A673 (cell line): ENCODE data around the gene GABPA. TPM values are rescaled to one million over a fixed set of nuclear protein-coding genes. Genes with fewer than 3 reads are reported as not detected.
"Not testable (repeated sequence)": the region's sequence is repeated elsewhere in the genome, so short reads cannot be mapped to it uniquely, and the experiment has no call there.

Source experiments
- BruUV-seq: library from RNA; stranded (reverse); fragments of 400-500 nt; replicated peaks from 2 replicates; lab custom pipeline; 2021; lab: Mats Ljungman, UMichigan
- CTCF ChIA-PET: fragments of 300-600 bp; sonication (Branson Sonifier 250); formaldehyde crosslinking; loops from one replicate; lab custom pipeline; 2022; ENCODE audit warnings: antibody characterized with exemption; lab: Charles Lee
- POLR2A ChIA-PET: fragments of 300-600 bp; sonication (Branson Sonifier 250); formaldehyde crosslinking; loops from one replicate; lab custom pipeline; 2022; ENCODE audit warnings: antibody characterized with exemption; ENCODE audit not compliant: low non-redundant PET; lab: Charles Lee
- DNase-seq: peaks from one replicate; pipeline ENCODE4 v3.0.0-alpha.2; 2015; ENCODE audit warnings: low spot score
- H3K27ac ChIP-seq: fragments of 200-600 bp; sonication (generic); 2 replicates; pipeline ENCODE4 v1.5.1; 2016; ENCODE audit warnings: mixed run types, low read depth, mild to moderate bottlenecking, mixed read lengths, antibody characterized with exemption, low read length; ENCODE audit not compliant: poor library complexity, severe bottlenecking
- H3K27me3 ChIP-seq: fragments of 200-600 bp; sonication (generic); replicated peaks from 2 replicates; pipeline ENCODE4 v1.6.1; 2017; ENCODE audit warnings: mixed run types, low read depth, mild to moderate bottlenecking, mixed read lengths, antibody characterized with exemption, low read length; ENCODE audit not compliant: insufficient read depth, poor library complexity
- H3K36me3 ChIP-seq: fragments of 200-600 bp; sonication (generic); 2 replicates; pipeline ENCODE4 v1.6.1; 2016; ENCODE audit warnings: mixed run types, mild to moderate bottlenecking, mixed read lengths, antibody characterized with exemption, low read length; ENCODE audit not compliant: insufficient read depth, poor library complexity, severe bottlenecking
- H3K4me1 ChIP-seq: fragments of 200-600 bp; sonication (generic); 2 replicates; pipeline ENCODE4 v1.6.1; 2017; ENCODE audit warnings: mixed run types, mild to moderate bottlenecking, mixed read lengths, antibody characterized with exemption, low read length; ENCODE audit not compliant: insufficient read depth, poor library complexity, severe bottlenecking
- H3K4me3 ChIP-seq: fragments of 200-600 bp; sonication (generic); 2 replicates; pipeline ENCODE4 v1.5.1; 2016; ENCODE audit warnings: low read depth, mixed run types, mild to moderate bottlenecking, mixed read lengths, low read length; ENCODE audit not compliant: poor library complexity, severe bottlenecking
- H3K9me3 ChIP-seq: fragments of 200-600 bp; sonication (generic); 2 replicates; pipeline ENCODE4 v1.6.1; 2016; ENCODE audit warnings: mixed run types, low read depth, mild to moderate bottlenecking, mixed read lengths, antibody characterized with exemption, low read length; ENCODE audit not compliant: poor library complexity, severe bottlenecking
- EZH2 ChIP-seq: fragments of 200-600 bp; sonication (generic); IDR thresholded peaks from 2 replicates; pipeline ENCODE4 v1.6.1; 2017; ENCODE audit warnings: borderline replicate concordance, low read depth, mild to moderate bottlenecking, mixed read lengths, antibody characterized with exemption, low read length; ENCODE audit not compliant: poor library complexity, severe bottlenecking
- intact Hi-C: fragments of 100-400 bp; cut with micrococcal nuclease; formaldehyde crosslinking; loops from one replicate; pipeline ENCODE4 v1.10.0; 2022; ENCODE audit not compliant: unreplicated experiment
- total RNA-seq: library from RNA; stranded (reverse); gene quantifications from 2 replicates; pipeline ENCODE4 v1.2.3, GENCODE V29; 2021
- TF ChIP-seq, protein P1 (sequence below): fragments of 300-800, 200-600 bp; sonication (generic); conservative IDR thresholded peaks from 2 replicates; pipeline ENCODE4 v1.5.1; 2017; ENCODE audit warnings: low read depth, mild to moderate bottlenecking, antibody characterized with exemption, low read length, moderate library complexity, mixed read lengths

GABPA gene
- total RNA-seq, 1 experiment from 2014 or later, result 26.2 TPM

DNA sequence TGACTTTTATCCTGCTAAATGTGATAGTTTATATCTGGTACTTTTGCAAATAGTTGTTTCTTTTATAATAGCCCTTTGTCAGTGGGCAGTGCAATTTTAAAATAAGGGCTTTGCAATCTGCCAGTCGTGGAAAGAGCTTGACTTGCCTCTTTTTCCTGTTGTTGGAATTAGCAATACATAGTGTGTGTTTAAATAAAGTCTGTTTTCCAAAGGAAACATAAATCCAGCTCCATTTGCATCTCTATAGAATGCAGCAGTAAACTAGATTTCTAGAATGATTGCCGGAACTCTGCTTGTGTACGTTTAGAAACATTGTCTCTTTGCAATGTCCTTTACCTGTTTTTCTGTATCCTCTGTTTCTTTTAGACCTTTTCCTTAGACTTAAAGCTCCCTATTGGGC lies 33.1 kb downstream of the GABPA start:
- intact Hi-C loops, result no loop called here
- BruUV-seq, result no TSS peak
- DNase-seq, result no peak
- CTCF ChIA-PET, result no interaction called here
- H3K9me3 ChIP-seq, result no peaks in the 10 kb centered on the region
- TF ChIP-seq, protein P1, sequence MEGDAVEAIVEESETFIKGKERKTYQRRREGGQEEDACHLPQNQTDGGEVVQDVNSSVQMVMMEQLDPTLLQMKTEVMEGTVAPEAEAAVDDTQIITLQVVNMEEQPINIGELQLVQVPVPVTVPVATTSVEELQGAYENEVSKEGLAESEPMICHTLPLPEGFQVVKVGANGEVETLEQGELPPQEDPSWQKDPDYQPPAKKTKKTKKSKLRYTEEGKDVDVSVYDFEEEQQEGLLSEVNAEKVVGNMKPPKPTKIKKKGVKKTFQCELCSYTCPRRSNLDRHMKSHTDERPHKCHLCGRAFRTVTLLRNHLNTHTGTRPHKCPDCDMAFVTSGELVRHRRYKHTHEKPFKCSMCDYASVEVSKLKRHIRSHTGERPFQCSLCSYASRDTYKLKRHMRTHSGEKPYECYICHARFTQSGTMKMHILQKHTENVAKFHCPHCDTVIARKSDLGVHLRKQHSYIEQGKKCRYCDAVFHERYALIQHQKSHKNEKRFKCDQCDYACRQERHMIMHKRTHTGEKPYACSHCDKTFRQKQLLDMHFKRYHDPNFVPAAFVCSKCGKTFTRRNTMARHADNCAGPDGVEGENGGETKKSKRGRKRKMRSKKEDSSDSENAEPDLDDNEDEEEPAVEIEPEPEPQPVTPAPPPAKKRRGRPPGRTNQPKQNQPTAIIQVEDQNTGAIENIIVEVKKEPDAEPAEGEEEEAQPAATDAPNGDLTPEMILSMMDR, result no peak
- no peak for TF ChIP-seq EZH2
- no peaks in the 10 kb centered on the region for H3K4me1 ChIP-seq
- H3K4me3 ChIP-seq, result no peak overlapping the region
- peaks cover 32% of the 10 kb centered on the region for H3K36me3 ChIP-seq
- no peaks in the 10 kb centered on the region for H3K27me3 ChIP-seq
- POLR2A ChIA-PET, result no interaction called here
- no peak overlapping the region for H3K27ac ChIP-seq

DNA sequence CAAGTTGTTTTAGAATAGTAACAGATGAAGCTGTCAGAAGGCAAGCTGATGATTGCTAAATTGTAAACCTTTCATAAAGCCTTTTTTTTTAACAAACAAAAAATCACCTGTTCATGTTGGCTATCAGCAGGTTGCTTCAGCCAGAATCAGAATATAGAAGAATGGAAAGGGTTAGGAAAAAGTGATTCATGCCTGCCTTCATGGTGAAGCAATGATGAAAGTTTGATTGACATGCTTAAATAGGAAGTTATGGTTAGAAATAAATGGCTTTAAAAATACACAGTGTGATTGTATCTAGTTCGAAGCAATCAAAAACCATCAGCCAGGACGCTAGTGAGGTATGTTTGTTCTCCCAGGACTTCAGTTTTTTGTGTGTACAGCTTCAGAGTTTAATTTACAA lies 37.9 kb downstream of the GABPA start:
- no peaks in the 10 kb centered on the region for H3K9me3 ChIP-seq
- BruUV-seq, result no TSS peak
- CTCF ChIA-PET, result no interaction called here
- H3K27me3 ChIP-seq, result no peaks in the 10 kb centered on the region
- intact Hi-C loops, result no loop called here
- H3K4me1 ChIP-seq, result no peaks in the 10 kb centered on the region
- H3K36me3 ChIP-seq, result no peaks in the 10 kb centered on the region
- H3K27ac ChIP-seq, result no peak overlapping the region
- no peak overlapping the region for H3K4me3 ChIP-seq
- TF ChIP-seq EZH2, result no peak
- TF ChIP-seq, protein P1, result no peak
- DNase-seq, result no peak
- POLR2A ChIA-PET, result no interaction called here

DNA sequence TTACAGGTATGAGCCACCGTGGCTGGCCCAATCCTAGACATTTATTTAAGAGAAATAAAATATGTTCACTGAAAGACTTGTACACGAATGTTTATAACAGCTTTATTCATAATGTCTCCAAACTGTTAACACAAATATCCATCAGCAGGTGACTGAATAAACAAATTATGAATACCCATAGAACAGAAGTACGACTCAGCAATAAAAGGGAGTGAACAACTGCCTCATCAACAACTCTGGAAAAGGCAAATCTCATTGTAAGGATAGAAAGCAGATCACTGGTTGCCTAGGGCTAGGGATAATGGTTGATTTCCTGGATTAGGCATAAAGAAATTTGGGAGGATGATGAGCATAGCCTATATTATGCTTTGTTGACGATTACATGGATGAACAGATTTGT lies 41.7 kb downstream of the GABPA start:
- Histone ChIP-seq H3K4me3 (no peak overlapping the region), H3K36me3 (no peaks in the 10 kb centered on the region), H3K9me3 (no peaks in the 10 kb centered on the region), H3K4me1 (no peaks in the 10 kb centered on the region), H3K27me3 (no peaks in the 10 kb centered on the region), H3K27ac (no peak overlapping the region)
- ChIA-PET POLR2A (no interaction called here), CTCF (no interaction called here)
- BruUV-seq, result no TSS peak
- DNase-seq, result peak; percentile 43
- intact Hi-C loops, result no loop called here
- TF ChIP-seq, protein P1, result no peak
- no peak for TF ChIP-seq EZH2

DNA sequence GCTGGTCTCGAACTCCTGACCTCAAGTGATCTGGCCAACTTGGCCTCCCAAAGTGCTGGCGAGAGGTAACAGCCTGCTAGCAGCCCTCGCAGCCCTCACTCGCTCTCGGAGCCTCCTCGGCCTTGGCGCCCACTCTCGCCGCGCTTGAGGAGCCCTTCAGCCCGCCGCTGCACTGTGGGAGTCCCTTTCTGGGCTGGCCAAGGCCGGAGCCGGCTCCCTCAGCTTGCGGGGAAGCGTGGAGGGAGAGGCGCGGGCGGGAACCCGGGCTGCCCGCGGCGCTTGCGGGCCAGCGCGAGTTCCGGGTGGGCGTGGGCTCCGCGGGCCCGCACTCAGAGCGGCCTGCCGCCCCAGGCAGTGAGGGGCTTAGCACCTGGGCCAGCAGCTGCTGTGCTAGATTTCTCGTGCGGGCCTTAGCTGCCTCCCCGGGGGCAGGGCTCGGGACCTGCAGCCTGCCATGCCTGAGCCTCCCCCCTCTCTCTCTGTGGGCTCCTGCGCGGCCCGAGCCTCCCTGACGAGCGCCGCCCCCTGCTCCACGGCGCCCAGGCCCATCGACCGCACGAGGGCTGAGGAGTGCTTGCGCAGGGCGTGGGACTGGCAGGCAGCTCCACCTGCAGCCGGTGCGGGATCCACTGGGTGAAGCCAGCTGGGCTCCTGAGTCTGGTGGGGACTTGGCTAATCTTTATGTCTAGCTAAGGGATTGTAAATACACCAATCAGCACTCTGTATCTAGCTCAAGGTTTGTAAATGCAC lies 43.5 kb downstream of the GABPA start:
- BruUV-seq, H3K27me3 ChIP-seq, H3K4me1 ChIP-seq, H3K9me3 ChIP-seq, H3K27ac ChIP-seq, intact Hi-C loops, H3K4me3 ChIP-seq, DNase-seq, CTCF ChIA-PET, H3K36me3 ChIP-seq: not testable (repeated sequence)
- POLR2A ChIA-PET, result interaction anchor here (0.6 kb wide), 1 partner anchor 775 kb away, joined by 3 read pairs; no protein-coding TSS in a partner anchor
